MCF 10A (cell line): ENCODE measurements around the gene AXL. TPM values are rescaled to one million over a fixed set of nuclear protein-coding genes. Genes with fewer than 3 reads are reported as not detected.
A peak's percentile ranks its signal among the peaks of the same experiment; 100 is the strongest.

ENCODE experiments used
- BruUV-seq: library from RNA; stranded (reverse); fragments of 400-500 nt; replicated peaks from 2 replicates; lab custom pipeline; 2021; lab: Mats Ljungman, UMichigan
- CTCF ChIA-PET: fragments of 300-600 bp; sonication (Branson Sonifier 250); formaldehyde crosslinking; extraction: SDS; loops from one replicate; lab custom pipeline; 2021; ENCODE audit warnings: antibody characterized with exemption, inconsistent platforms; lab: Yijun Ruan, JAX
- POLR2A ChIA-PET: fragments of 300-600, 350-650 bp; sonication (Branson Sonifier 250); formaldehyde crosslinking; extraction: SDS; loops from one replicate; lab custom pipeline; 2020; ENCODE audit warnings: antibody characterized with exemption, inconsistent platforms; lab: Yijun Ruan, JAX
- DNase-seq: peaks from one replicate; pipeline ENCODE4 v3.0.0-alpha.2; 2018; ENCODE audit not compliant: unreplicated experiment
- H3K27ac Mint-ChIP-seq: one replicate; pipeline ENCODE4 v1.8.0; 2022; ENCODE audit warnings: mild to moderate bottlenecking, low read depth, mixed read lengths; ENCODE audit not compliant: unreplicated experiment
- H3K27me3 Mint-ChIP-seq: one replicate; pipeline ENCODE4 v1.8.0; 2022; ENCODE audit warnings: mixed read lengths; ENCODE audit not compliant: insufficient read depth, unreplicated experiment
- H3K36me3 Mint-ChIP-seq: one replicate; pipeline ENCODE4 v1.8.0; 2022; ENCODE audit warnings: mild to moderate bottlenecking, moderate library complexity, mixed read lengths; ENCODE audit not compliant: insufficient read depth, unreplicated experiment
- H3K4me1 Mint-ChIP-seq: one replicate; pipeline ENCODE4 v1.8.0; 2022; ENCODE audit warnings: mixed read lengths; ENCODE audit not compliant: insufficient read depth, unreplicated experiment
- H3K4me3 Mint-ChIP-seq: one replicate; pipeline ENCODE4 v1.8.0; 2022; ENCODE audit warnings: mild to moderate bottlenecking, moderate library complexity, mixed read lengths; ENCODE audit not compliant: unreplicated experiment
- H3K9me3 Mint-ChIP-seq: one replicate; pipeline ENCODE4 v1.8.0; 2022; ENCODE audit warnings: mixed read lengths; ENCODE audit not compliant: unreplicated experiment
- intact Hi-C: fragments of 100-400 bp; cut with micrococcal nuclease; formaldehyde crosslinking; loops from 2 replicates; pipeline ENCODE4 v1.14.1; 2022
- total RNA-seq: library from RNA; stranded (reverse); gene quantifications from 2 replicates; pipeline ENCODE4 v1.2.3, GENCODE V29; 2022
- TF ChIP-seq, protein P1 (sequence below): fragments of 200-600 bp; IDR thresholded peaks from one replicate; pipeline ENCODE4 v1.8.0; 2022; ENCODE audit warnings: antibody characterized with exemption, mild to moderate bottlenecking; ENCODE audit not compliant: unreplicated experiment

AXL gene
- total RNA-seq, 1 experiment from 2014 or later = 165 TPM

DNA sequence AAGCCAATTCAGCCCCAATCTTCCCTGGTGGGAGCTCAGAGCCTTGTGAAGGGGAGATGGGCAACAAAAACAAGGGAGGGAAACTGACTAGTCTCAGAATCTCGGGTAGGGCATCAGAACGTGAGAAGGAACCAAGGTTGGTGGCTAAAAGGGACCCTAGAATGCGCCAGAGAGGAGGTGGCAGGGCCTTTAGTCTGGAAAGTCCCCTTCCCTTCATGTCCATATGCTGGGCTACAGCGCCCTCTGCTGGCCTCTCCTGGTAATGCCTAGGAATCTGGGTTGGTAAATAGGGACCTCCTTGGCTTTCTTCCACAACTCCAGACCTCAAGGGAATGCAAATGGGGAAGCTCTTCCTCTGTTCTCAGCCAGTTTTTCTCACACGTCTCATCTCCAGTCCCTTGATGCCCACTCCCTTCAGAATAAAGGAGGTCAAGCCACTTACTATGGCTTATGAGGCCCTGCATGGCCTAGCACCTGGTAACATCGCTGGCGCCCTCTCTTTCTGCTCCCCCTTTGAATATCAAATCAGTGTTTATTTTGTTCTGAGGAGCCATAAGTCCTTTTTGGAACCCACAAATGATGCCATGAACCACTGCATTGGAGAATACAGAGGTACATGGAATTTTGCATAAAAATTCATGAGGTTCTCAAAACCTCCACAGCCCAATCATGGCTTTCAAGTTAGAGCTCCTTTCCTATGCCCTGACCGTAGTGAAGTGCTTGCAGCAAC, 89.6 kb downstream of the AXL start:
- H3K36me3 Mint-ChIP-seq = peaks cover 83% of the 10 kb centered on the region
- intact Hi-C loops = loop anchor here (1.0 to 5.0 kb wide), 3 partner anchors 46 to 166 kb away; no protein-coding TSS in a partner anchor
- no peaks in the 10 kb centered on the region for H3K9me3 Mint-ChIP-seq
- POLR2A ChIA-PET = interaction anchor here (0.7 to 4.2 kb wide), 15 partner anchors 10 to 506 kb away, joined by 3 to 54 read pairs (median 4); partner anchors contain the start of gene HNRNPUL1
- H3K4me1 Mint-ChIP-seq = peaks cover 28% of the 10 kb centered on the region
- TF ChIP-seq, protein P1, sequence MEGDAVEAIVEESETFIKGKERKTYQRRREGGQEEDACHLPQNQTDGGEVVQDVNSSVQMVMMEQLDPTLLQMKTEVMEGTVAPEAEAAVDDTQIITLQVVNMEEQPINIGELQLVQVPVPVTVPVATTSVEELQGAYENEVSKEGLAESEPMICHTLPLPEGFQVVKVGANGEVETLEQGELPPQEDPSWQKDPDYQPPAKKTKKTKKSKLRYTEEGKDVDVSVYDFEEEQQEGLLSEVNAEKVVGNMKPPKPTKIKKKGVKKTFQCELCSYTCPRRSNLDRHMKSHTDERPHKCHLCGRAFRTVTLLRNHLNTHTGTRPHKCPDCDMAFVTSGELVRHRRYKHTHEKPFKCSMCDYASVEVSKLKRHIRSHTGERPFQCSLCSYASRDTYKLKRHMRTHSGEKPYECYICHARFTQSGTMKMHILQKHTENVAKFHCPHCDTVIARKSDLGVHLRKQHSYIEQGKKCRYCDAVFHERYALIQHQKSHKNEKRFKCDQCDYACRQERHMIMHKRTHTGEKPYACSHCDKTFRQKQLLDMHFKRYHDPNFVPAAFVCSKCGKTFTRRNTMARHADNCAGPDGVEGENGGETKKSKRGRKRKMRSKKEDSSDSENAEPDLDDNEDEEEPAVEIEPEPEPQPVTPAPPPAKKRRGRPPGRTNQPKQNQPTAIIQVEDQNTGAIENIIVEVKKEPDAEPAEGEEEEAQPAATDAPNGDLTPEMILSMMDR = peak; percentile 90
- CTCF ChIA-PET = interaction anchor here (0.5 to 3.2 kb wide), 24 partner anchors 9 to 544 kb away, joined by 3 to 30 read pairs (median 4); partner anchors contain the start of genes B9D2 and HNRNPUL1
- DNase-seq = peak; percentile 93
- H3K4me3 Mint-ChIP-seq = peak overlapping the region; percentile 87
- no TSS peak for BruUV-seq
- H3K27ac Mint-ChIP-seq = peak overlapping the region; percentile 96
- no peaks in the 10 kb centered on the region for H3K27me3 Mint-ChIP-seq

DNA sequence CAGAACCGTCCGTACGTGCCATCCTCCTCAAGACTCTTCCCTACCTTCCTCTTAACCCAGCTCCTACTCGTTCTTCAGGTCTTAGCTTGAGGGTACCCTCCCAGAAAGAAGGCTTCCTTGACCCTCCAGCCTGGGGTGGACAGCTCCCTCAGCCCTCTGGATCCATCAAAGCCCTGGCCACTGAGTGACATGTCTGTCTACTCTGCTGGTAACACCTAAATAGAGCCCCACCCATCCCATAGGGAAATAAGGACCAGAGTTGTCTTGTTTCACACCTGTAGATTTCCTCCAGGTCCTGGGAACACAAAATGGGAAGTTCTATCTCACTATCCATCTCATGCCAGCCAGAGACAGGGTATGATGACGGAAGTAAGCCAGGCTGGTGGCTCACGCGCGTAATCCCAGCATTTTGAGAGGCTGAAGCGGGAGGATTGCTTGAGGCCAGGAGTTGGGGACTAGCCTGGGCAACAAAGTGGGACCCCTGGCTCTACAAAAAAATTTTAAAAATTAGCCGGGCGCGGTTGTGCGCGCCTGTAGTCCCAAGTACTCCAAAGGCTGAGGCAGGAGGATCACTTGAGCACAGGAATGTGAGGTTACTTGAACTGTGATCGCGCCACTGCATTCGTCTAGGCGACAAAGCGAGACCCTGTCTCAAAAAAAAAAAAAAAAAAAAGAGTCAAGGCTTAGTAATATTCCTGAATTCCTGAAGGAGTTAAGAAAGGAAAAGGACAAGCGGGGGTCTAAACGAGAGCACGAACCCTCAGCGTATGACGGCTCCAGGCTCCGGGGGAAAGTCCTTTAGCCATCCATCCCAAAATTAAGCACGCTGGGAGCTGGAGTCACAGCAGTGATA, 90.4 kb downstream of the AXL start:
- peak overlapping the region; percentile 96 for H3K27ac Mint-ChIP-seq
- H3K27me3 Mint-ChIP-seq = no peaks in the 10 kb centered on the region
- H3K9me3 Mint-ChIP-seq = no peaks in the 10 kb centered on the region
- peak; percentile 29 for DNase-seq
- BruUV-seq = TSS peak; percentile 78
- TF ChIP-seq, protein P1 = no peak
- peaks cover 29% of the 10 kb centered on the region for H3K4me1 Mint-ChIP-seq
- intact Hi-C loops = loop anchor here (2.0 to 5.0 kb wide), 3 partner anchors 43 to 167 kb away; partner anchors contain the start of gene TGFB1
- H3K36me3 Mint-ChIP-seq = peaks cover 83% of the 10 kb centered on the region
- CTCF ChIA-PET = interaction anchor here (0.6 to 3.2 kb wide), 17 partner anchors 9 to 624 kb away, joined by 3 to 30 read pairs (median 6); partner anchors contain the start of genes B9D2 and HNRNPUL1
- H3K4me3 Mint-ChIP-seq = peak overlapping the region; percentile 87
- POLR2A ChIA-PET = interaction anchor here (0.6 to 4.2 kb wide), 19 partner anchors 11 to 130 kb away, joined by 3 to 54 read pairs (median 5); partner anchors contain the start of genes AXL, B9D2, HNRNPUL1 and TGFB1

DNA sequence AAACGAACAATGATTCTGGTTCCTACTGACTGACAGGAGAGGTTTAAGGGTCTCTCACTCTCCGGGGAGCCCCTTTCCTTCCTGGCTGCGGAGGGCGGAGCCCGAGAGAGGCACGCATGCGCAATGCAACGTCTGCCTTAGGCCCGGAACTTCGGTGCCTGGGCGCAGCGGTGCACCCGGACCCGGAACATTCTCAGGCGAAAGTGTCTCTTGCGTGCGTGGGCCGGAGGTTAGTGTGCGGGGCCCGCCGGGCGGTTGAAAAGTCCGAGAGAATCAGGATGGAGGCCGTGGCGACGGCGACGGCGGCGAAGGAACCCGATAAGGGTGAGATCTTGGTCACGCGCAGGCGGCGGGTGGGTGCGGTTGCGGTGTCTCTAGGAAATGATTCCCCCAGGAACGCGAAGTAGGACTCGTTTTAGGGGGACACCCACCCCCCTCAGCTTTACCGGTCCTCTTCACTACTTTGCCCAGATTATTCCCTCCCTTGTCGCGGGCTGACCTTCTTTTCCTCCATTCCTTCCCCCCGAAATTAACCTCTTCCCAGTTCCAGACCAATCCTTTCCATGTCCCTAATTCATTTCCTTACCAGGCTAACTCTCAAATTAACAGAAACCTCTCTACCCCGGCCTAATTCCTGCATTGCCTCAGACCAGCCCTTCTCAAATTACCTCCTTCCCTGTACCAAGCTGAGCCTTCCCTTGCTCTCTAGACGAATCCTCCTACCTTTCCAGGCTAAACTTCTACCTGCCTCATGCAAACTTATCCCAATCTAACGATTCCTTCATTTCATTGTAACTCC, 91.2 kb downstream of the AXL start, which contains the start of gene CCDC97:
Gene CCDC97 (plus strand): TSS at position 140 of the 799 bp plus-strand sequence. CDS start 139 bp downstream, at position 279.
- H3K9me3 Mint-ChIP-seq = no peaks in the 10 kb centered on the region
- peak within 1 kb of the TSS; percentile 87 for H3K4me3 Mint-ChIP-seq
- intact Hi-C loops = loop anchor here (5.0 kb wide), 1 partner anchor 42 kb away; the partner anchor contains the start of gene TGFB1
- H3K27ac Mint-ChIP-seq = peak within 1 kb of the TSS; percentile 96
- DNase-seq = peak; percentile 86
- H3K36me3 Mint-ChIP-seq = peaks cover 77% of the 10 kb centered on the region
- ChIA-PET POLR2A (interaction anchor here (0.6 to 4.2 kb wide), 12 partner anchors 12 to 129 kb away, joined by 3 to 54 read pairs (median 6); partner anchors contain the start of genes AXL, B9D2, DMAC2 and HNRNPUL1), CTCF (interaction anchor here (0.6 to 3.1 kb wide), 8 partner anchors 17 to 1571 kb away, joined by 3 to 30 read pairs (median 4); no protein-coding TSS in a partner anchor)
- TF ChIP-seq, protein P1 = no peak
- H3K27me3 Mint-ChIP-seq = no peaks in the 10 kb centered on the region
- TSS peak; percentile 38 for BruUV-seq
- H3K4me1 Mint-ChIP-seq = peaks cover 29% of the 10 kb centered on the region
